HepG2 (cell line): ENCODE results near the gene CCT7. TPM values are rescaled to one million over a fixed set of nuclear protein-coding genes. Genes with fewer than 3 reads are reported as not detected.

Source experiments
- DBP ChIP-seq: sonication (generic); formaldehyde crosslinking; IDR thresholded peaks from 2 replicates; pipeline ENCODE4 v1.4.0; 2020; ENCODE audit warnings: missing genetic modification reagents; ENCODE audit errors: not compliant biosample characterization
- ESRRA ChIP-seq: sonication (generic); formaldehyde crosslinking; IDR thresholded peaks from 2 replicates; pipeline ENCODE4 v1.5.1; 2020; ENCODE audit warnings: mild to moderate bottlenecking, low read depth, missing genetic modification reagents
- FOXM1 ChIP-seq: sonication (generic); formaldehyde crosslinking; IDR thresholded peaks from 2 replicates; pipeline ENCODE4 v1.5.0; 2020; ENCODE audit warnings: missing genetic modification reagents
- KDM5A ChIP-seq: fragments of 200-600 bp; sonication (generic); IDR thresholded peaks from 2 replicates; pipeline ENCODE4 v1.7.0; 2018; ENCODE audit warnings: antibody characterized with exemption, mild to moderate bottlenecking, low read length, borderline replicate concordance
- MAFF ChIP-seq: IDR thresholded peaks from 2 replicates; pipeline ENCODE4 v1.6.1; 2011; ENCODE audit warnings: low read depth, low read length, improper control_type of control experiment
- MAFG ChIP-seq: sonication (generic); formaldehyde crosslinking; IDR thresholded peaks from 2 replicates; pipeline ENCODE4 v1.5.1; 2020; ENCODE audit warnings: mild to moderate bottlenecking, missing genetic modification reagents
- MAZ ChIP-seq, 2 experiments: sonication (generic) in 1 of 2; formaldehyde crosslinking in 1 of 2; IDR thresholded peaks; 2 replicates each; pipeline versions ENCODE4 v1.5.0 to v1.6.1; 2012 to 2020; ENCODE audit warnings: low read depth in 2 of 2, mild to moderate bottlenecking in 2 of 2, borderline replicate concordance in 1 of 2, improper control_type of control experiment in 1 of 2, low read length in 1 of 2, missing genetic modification reagents in 1 of 2, moderate library complexity in 1 of 2
- NFE2L1 ChIP-seq: sonication (generic); formaldehyde crosslinking; IDR thresholded peaks from 2 replicates; pipeline ENCODE4 v1.4.0; 2020; ENCODE audit warnings: missing genetic modification reagents, mild to moderate bottlenecking, borderline replicate concordance
- PHF21A ChIP-seq: sonication (generic); formaldehyde crosslinking; IDR thresholded peaks from 2 replicates; pipeline ENCODE4 v1.5.0; 2020; ENCODE audit warnings: mild to moderate bottlenecking, missing genetic modification reagents
- SATB2 ChIP-seq: sonication (generic); formaldehyde crosslinking; IDR thresholded peaks from 2 replicates; pipeline ENCODE4 v1.5.0; 2020; ENCODE audit warnings: missing genetic modification reagents
- SNAPC4 ChIP-seq: sonication (generic); formaldehyde crosslinking; IDR thresholded peaks from 2 replicates; pipeline ENCODE4 v1.4.0; 2020; ENCODE audit warnings: mild to moderate bottlenecking, missing genetic modification reagents
- SNRNP70 ChIP-seq: fragments of 200-400 bp; formaldehyde crosslinking; IDR thresholded peaks from 2 replicates; pipeline ENCODE4 v1.6.1; 2017; ENCODE audit warnings: mild to moderate bottlenecking, low read depth, low read length, moderate library complexity
- TGIF2 ChIP-seq: IDR thresholded peaks from 2 replicates; pipeline ENCODE4 v1.6.1; 2016; ENCODE audit warnings: control low read depth, missing compliant biosample characterization
- TOE1 ChIP-seq: sonication (generic); formaldehyde crosslinking; IDR thresholded peaks from 2 replicates; pipeline ENCODE4 v1.4.0; 2020; ENCODE audit warnings: mild to moderate bottlenecking, missing genetic modification reagents
- ZFP41 ChIP-seq: sonication (generic); formaldehyde crosslinking; IDR thresholded peaks from 2 replicates; pipeline ENCODE4 v1.4.0; 2020; ENCODE audit warnings: mild to moderate bottlenecking, missing genetic modification reagents, borderline replicate concordance
- ZNF414 ChIP-seq: sonication (generic); formaldehyde crosslinking; IDR thresholded peaks from 2 replicates; pipeline ENCODE4 v1.5.0; 2020; ENCODE audit warnings: missing genetic modification reagents
- ZNF446 ChIP-seq: sonication (generic); formaldehyde crosslinking; IDR thresholded peaks from 2 replicates; pipeline ENCODE4 v1.5.0; 2020; ENCODE audit warnings: mild to moderate bottlenecking, missing genetic modification reagents
- ZSCAN25 ChIP-seq: sonication (generic); formaldehyde crosslinking; IDR thresholded peaks from 2 replicates; pipeline ENCODE4 v1.8.0; 2022; ENCODE audit warnings: mild to moderate bottlenecking, missing genetic modification reagents
- polyA plus RNA-seq, 8 experiments: library from polyadenylated mRNA; depleted of rRNA in 3 of 8; stranded (reverse) in 7 of 8; unstranded in 1 of 8; fragments of >200 nt; fragmentation: Illumina TruSeq in 4 of 8; extraction: Trizol in 4 of 8; gene quantifications; 2 replicates each; pipeline versions ENCODE4 v1.2.1 to v1.2.3, GENCODE V29; 2011 to 2016; ENCODE audit warnings: low read depth in 4 of 8, missing spikeins in 1 of 8, mixed read lengths in 1 of 8; ENCODE audit not compliant: insufficient read depth in 1 of 8
- total RNA-seq, 5 experiments: library from RNA; depleted of rRNA; stranded (reverse); fragments of >200 nt; fragmentation: Illumina TruSeq; extraction: Trizol; gene quantifications; 2 replicates each; pipeline ENCODE4 v1.2.3, GENCODE V29; 2016; ENCODE audit warnings: low read depth in 1 of 5
- TF ChIP-seq, protein P1 (sequence below): sonication (generic); formaldehyde crosslinking; IDR thresholded peaks from 2 replicates; pipeline ENCODE4 v1.5.0; 2020; ENCODE audit warnings: mild to moderate bottlenecking, missing genetic modification reagents
- TF ChIP-seq, protein P2 (sequence below): sonication (generic); formaldehyde crosslinking; IDR thresholded peaks from 2 replicates; pipeline ENCODE4 v1.5.0; 2020; ENCODE audit warnings: mild to moderate bottlenecking, missing genetic modification reagents, moderate library complexity

The CCT7 gene
- total and polyA plus RNA-seq, 2 of the 13 experiments (the other 11 are each of a cell fraction or from before 2014, with no cell fraction given), result 347 to 517 TPM

DNA sequence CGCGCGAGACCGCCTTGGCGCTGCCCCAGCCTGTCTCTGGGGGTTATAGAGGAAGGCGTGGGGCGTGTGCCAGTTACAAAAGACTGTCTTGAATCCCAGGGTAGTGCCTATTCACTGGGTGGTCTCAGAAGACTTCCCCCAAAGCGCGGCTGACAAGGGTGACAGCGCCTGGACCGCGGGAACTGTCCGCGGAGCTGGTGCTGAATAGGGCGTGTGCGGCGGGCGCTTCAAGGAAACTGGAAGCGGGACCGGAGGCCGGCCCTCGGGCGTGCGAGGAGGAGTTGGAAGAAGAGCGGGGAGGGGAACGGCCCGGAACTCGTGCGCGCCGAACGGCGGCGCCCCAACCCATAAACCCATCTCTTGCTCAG is 57.0 kb downstream of the CCT7 start (continued):
- no peak for TF ChIP-seq KDM5A
- peak; percentile 89 for TF ChIP-seq ZNF446 (CRISPR knock-in tag)
- TF ChIP-seq MAFF, result no peak
- TF ChIP-seq SATB2 (CRISPR knock-in tag), result peak; percentile 95
- TF ChIP-seq TGIF2, result peak; percentile 97
- peak; percentile 69; the same call in 1 of the 2 replicates for TF ChIP-seq ZFP41 (CRISPR knock-in tag)
- TF ChIP-seq MAFG (CRISPR knock-in tag), result no peak
- TF ChIP-seq FOXM1 (CRISPR knock-in tag), result 0 out of 2 replicates have a peak, but pooled peaks have one; percentile 76
- peak; percentile 97 for TF ChIP-seq DBP
- TF ChIP-seq SNAPC4, result peak; percentile 76; the same call in 1 of the 2 replicates
- TF ChIP-seq NFE2L1 (CRISPR knock-in tag), result no peak
- TF ChIP-seq SNRNP70, result no peak
- peak; percentile 42; the same call in 1 of the 2 replicates for TF ChIP-seq TOE1 (CRISPR knock-in tag)
- no peak for TF ChIP-seq ZNF414 (CRISPR knock-in tag)
- TF ChIP-seq ZSCAN25 (CRISPR knock-in tag), result no peak
- TF ChIP-seq, protein P1, sequence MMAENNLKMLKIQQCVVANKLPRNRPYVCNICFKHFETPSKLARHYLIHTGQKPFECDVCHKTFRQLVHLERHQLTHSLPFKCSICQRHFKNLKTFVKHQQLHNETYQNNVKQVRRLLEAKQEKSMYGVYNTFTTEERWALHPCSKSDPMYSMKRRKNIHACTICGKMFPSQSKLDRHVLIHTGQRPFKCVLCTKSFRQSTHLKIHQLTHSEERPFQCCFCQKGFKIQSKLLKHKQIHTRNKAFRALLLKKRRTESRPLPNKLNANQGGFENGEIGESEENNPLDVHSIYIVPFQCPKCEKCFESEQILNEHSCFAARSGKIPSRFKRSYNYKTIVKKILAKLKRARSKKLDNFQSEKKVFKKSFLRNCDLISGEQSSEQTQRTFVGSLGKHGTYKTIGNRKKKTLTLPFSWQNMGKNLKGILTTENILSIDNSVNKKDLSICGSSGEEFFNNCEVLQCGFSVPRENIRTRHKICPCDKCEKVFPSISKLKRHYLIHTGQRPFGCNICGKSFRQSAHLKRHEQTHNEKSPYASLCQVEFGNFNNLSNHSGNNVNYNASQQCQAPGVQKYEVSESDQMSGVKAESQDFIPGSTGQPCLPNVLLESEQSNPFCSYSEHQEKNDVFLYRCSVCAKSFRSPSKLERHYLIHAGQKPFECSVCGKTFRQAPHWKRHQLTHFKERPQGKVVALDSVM (CRISPR knock-in tag), result no peak
- 0 out of 2 replicates have a peak, but pooled peaks have one; percentile 25 for TF ChIP-seq ESRRA (CRISPR knock-in tag)
- TF ChIP-seq, protein P2, sequence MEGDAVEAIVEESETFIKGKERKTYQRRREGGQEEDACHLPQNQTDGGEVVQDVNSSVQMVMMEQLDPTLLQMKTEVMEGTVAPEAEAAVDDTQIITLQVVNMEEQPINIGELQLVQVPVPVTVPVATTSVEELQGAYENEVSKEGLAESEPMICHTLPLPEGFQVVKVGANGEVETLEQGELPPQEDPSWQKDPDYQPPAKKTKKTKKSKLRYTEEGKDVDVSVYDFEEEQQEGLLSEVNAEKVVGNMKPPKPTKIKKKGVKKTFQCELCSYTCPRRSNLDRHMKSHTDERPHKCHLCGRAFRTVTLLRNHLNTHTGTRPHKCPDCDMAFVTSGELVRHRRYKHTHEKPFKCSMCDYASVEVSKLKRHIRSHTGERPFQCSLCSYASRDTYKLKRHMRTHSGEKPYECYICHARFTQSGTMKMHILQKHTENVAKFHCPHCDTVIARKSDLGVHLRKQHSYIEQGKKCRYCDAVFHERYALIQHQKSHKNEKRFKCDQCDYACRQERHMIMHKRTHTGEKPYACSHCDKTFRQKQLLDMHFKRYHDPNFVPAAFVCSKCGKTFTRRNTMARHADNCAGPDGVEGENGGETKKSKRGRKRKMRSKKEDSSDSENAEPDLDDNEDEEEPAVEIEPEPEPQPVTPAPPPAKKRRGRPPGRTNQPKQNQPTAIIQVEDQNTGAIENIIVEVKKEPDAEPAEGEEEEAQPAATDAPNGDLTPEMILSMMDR (CRISPR knock-in tag), result peak; percentile 28; the same call in 1 of the 2 replicates
- TF ChIP-seq PHF21A (CRISPR knock-in tag), result no peak
- TF ChIP-seq MAZ (IDR thresholded peaks at IDR 0.05; ENCODE audit: borderline replicate concordance, low read depth, low read length), result no peak
- TF ChIP-seq MAZ (CRISPR knock-in tag; IDR thresholded peaks at IDR 0.05; ENCODE audit: low read depth), result no peak
